CD14-positive monocyte (primary cell): Measurements from ENCODE around the gene PDE8B. TPM values are rescaled to one million over a fixed set of nuclear protein-coding genes. Genes with fewer than 3 reads are reported as not detected.

Experiments used
- DNase-seq, 3 donors: peaks; one replicate each; pipeline ENCODE4 v3.0.0-alpha.2; 2011 to 2022
- H2AFZ ChIP-seq: 2 replicates; pipeline ENCODE4 v1.6.0; 2012; ENCODE audit warnings: mild to moderate bottlenecking, low read depth, low read length, inconsistent platforms; ENCODE audit not compliant: insufficient read depth, poor library complexity, severe bottlenecking
- H3K27ac ChIP-seq, 2 donors: 1 replicate in 1 of 2; 2 replicates in 1 of 2; pipeline ENCODE4 v1.5.1; 2012 to 2013; ENCODE audit warnings: low read length in 2 of 2, control low read depth in 1 of 2, inconsistent platforms in 1 of 2, low read depth in 1 of 2, mild to moderate bottlenecking in 1 of 2
- H3K27me3 ChIP-seq, 2 donors: one replicate each; pipeline versions ENCODE4 v1.6.0 to v1.6.1; 2011 to 2013; ENCODE audit warnings: low read length in 2 of 2; ENCODE audit not compliant: control insufficient read depth in 2 of 2, insufficient read depth in 2 of 2
- H3K36me3 ChIP-seq, 2 donors: replicated peaks in 1 of 2; 1 replicate in 1 of 2; 2 replicates in 1 of 2; pipeline versions ENCODE4 v1.5.1 to v1.6.1; 2012 to 2013; ENCODE audit warnings: low read length in 2 of 2, control low read depth in 1 of 2, inconsistent platforms in 1 of 2, mild to moderate bottlenecking in 1 of 2; ENCODE audit not compliant: insufficient read depth in 2 of 2, control insufficient read depth in 1 of 2
- H3K4me1 ChIP-seq, 2 donors: 1 replicate in 1 of 2; 2 replicates in 1 of 2; pipeline versions ENCODE4 v1.5.1 to v1.6.1; 2012 to 2013; ENCODE audit warnings: low read length in 2 of 2, control low read depth in 1 of 2, inconsistent platforms in 1 of 2, mild to moderate bottlenecking in 1 of 2, moderate library complexity in 1 of 2; ENCODE audit not compliant: insufficient read depth in 2 of 2, control insufficient read depth in 1 of 2
- H3K4me2 ChIP-seq: replicated peaks from 2 replicates; pipeline ENCODE3; 2012; ENCODE audit warnings: low read length, moderate library complexity, mild to moderate bottlenecking; ENCODE audit not compliant: poor library complexity, severe bottlenecking; ENCODE audit errors: extremely low read depth
- H3K4me3 ChIP-seq, 3 experiments: fragments of 200-600 bp in 1 of 3; sonication (generic) in 1 of 3; replicated peaks in 1 of 3; 1 replicate in 2 of 3; 2 replicates in 1 of 3; pipeline ENCODE4 v1.5.1; 2011 to 2013; ENCODE audit warnings: low read length in 3 of 3, mild to moderate bottlenecking in 3 of 3, control low read depth in 2 of 3, low read depth in 2 of 3, inconsistent platforms in 1 of 3, moderate library complexity in 1 of 3
- H3K79me2 ChIP-seq: 2 replicates; pipeline ENCODE4 v1.6.0; 2012; ENCODE audit warnings: mild to moderate bottlenecking, control low read depth, inconsistent platforms, low read length, moderate library complexity; ENCODE audit not compliant: insufficient read depth
- H3K9ac ChIP-seq: 2 replicates; pipeline ENCODE4 v1.6.0; 2017; ENCODE audit warnings: low read length, mild to moderate bottlenecking; ENCODE audit not compliant: insufficient read depth, poor library complexity, severe bottlenecking
- H3K9me3 ChIP-seq, 2 donors: replicated peaks in 1 of 2; 1 replicate in 1 of 2; 2 replicates in 1 of 2; pipeline versions ENCODE4 v1.5.1 to v1.6.1; 2012 to 2013; ENCODE audit warnings: low read length in 2 of 2, control low read depth in 1 of 2; ENCODE audit not compliant: control insufficient read depth in 1 of 2, insufficient read depth in 1 of 2
- H4K20me1 ChIP-seq: 2 replicates; pipeline ENCODE4 v1.6.0; 2012; ENCODE audit warnings: mild to moderate bottlenecking, low read length, control low read depth, moderate library complexity; ENCODE audit not compliant: insufficient read depth
- H3K27ac Mint-ChIP-seq, 7 donors: one replicate each; pipeline ENCODE4 v1.8.0; 2020; ENCODE audit warnings: mild to moderate bottlenecking in 7 of 7, mixed read lengths in 7 of 7, moderate library complexity in 6 of 7, inconsistent platforms in 2 of 7
- H3K27me3 Mint-ChIP-seq, 3 donors: one replicate each; pipeline ENCODE4 v1.8.0; 2021 to 2022; ENCODE audit warnings: low read depth in 3 of 3, mild to moderate bottlenecking in 3 of 3, mixed read lengths in 3 of 3, moderate library complexity in 3 of 3, inconsistent platforms in 1 of 3
- H3K36me3 Mint-ChIP-seq, 2 donors: one replicate each; pipeline ENCODE4 v1.8.0; 2020; ENCODE audit warnings: mixed read lengths in 2 of 2, inconsistent platforms in 1 of 2, mild to moderate bottlenecking in 1 of 2
- H3K4me1 Mint-ChIP-seq: one replicate; pipeline ENCODE4 v1.8.0; 2020; ENCODE audit warnings: mild to moderate bottlenecking, mixed read lengths
- H3K4me3 Mint-ChIP-seq, 2 donors: one replicate each; pipeline ENCODE4 v1.8.0; 2020; ENCODE audit warnings: mild to moderate bottlenecking in 2 of 2, mixed read lengths in 2 of 2, moderate library complexity in 1 of 2
- H3K9me3 Mint-ChIP-seq, 7 donors: one replicate each; pipeline ENCODE4 v1.8.0; 2020 to 2022; ENCODE audit warnings: mixed read lengths in 7 of 7, mild to moderate bottlenecking in 6 of 7, moderate library complexity in 6 of 7, inconsistent platforms in 2 of 7
- CTCF ChIP-seq: fragments of 200-600 bp; IDR thresholded peaks from one replicate; pipeline ENCODE4 v1.8.0; 2022; ENCODE audit warnings: antibody characterized with exemption, mild to moderate bottlenecking
- WGBS: methylation state at CpG from one replicate; pipeline ENCODE4 v1.1.5; 2013; ENCODE audit warnings: missing lambda C conversion rate; ENCODE audit not compliant: insufficient coverage; 5-methylcytosine and 5-hydroxymethylcytosine counted together
- intact Hi-C, 2 donors: fragments of 100-400 bp; cut with micrococcal nuclease; formaldehyde crosslinking; loops; one replicate each; pipeline versions ENCODE4 v1.15.0 to v1.15.1; 2023
- polyA plus RNA-seq, 3 donors: library from polyadenylated mRNA; depleted of rRNA in 1 of 3; unstranded in 2 of 3; stranded (reverse) in 1 of 3; fragments of 300-500 nt in 2 of 3; fragments of >200 nt in 1 of 3; fragmentation: Illumina TruSeq in 2 of 3; gene quantifications; 1 replicate in 2 of 3; 2 replicates in 1 of 3; pipeline ENCODE4 v1.2.3, GENCODE V29; 2012 to 2021

PDE8B gene
- polyA plus RNA-seq, 3 donors: 0.11 to 0.61 (median 0.29) TPM

GRCh38 chr5:77175231-77175630 is 35.2 kb upstream of the PDE8B start:
- no peaks in the 10 kb centered on the region for H3K36me3 ChIP-seq
- no peaks in the 10 kb centered on the region for H3K4me1 Mint-ChIP-seq
- no peak for DNase-seq
- peaks cover 15 to 27% (median 25%) of the 10 kb centered on the region in 3 donors for H3K27me3 Mint-ChIP-seq
- no peak overlapping the region for H3K4me3 ChIP-seq
- no peaks in the 10 kb centered on the region for H3K36me3 Mint-ChIP-seq
- no peaks in the 10 kb centered on the region for H3K9me3 ChIP-seq
- H3K4me3 Mint-ChIP-seq: no peak overlapping the region
- no peaks in the 10 kb centered on the region for H3K79me2 ChIP-seq
- no peaks in the 10 kb centered on the region for H4K20me1 ChIP-seq
- intact Hi-C loops: no loop called here
- H3K4me1 ChIP-seq: peaks cover 0 to 3% of the 10 kb centered on the region in 2 donors
- no peaks in the 10 kb centered on the region for H3K9me3 Mint-ChIP-seq
- no peak overlapping the region for H3K9ac ChIP-seq
- peaks cover 17 to 28% of the 10 kb centered on the region in 2 donors for H3K27me3 ChIP-seq
- H3K4me2 ChIP-seq: no peak overlapping the region
- H2AFZ ChIP-seq: no peak overlapping the region
- H3K27ac Mint-ChIP-seq: no peak overlapping the region
- no peak overlapping the region for H3K27ac ChIP-seq
- TF ChIP-seq CTCF: no peak

- Histone ChIP-seq H4K20me1 (no peaks in the 10 kb centered on the region), H3K9me3 (no peaks in the 10 kb centered on the region), H3K4me1 (peaks cover 4 to 9% of the 10 kb centered on the region in 2 donors), H3K4me3 (no peak overlapping the region), H3K36me3 (no peaks in the 10 kb centered on the region), H3K9ac (no peak overlapping the region), H2AFZ (no peak overlapping the region), H3K79me2 (no peaks in the 10 kb centered on the region), H3K27ac (no peak overlapping the region), H3K27me3 (peaks cover 26 to 39% of the 10 kb centered on the region in 2 donors), H3K4me2 (no peak overlapping the region)
- no peak for TF ChIP-seq CTCF
- peaks cover 25 to 37% (median 34%) of the 10 kb centered on the region in 3 donors for H3K27me3 Mint-ChIP-seq
- peaks cover 0 to 2% (median 0%) of the 10 kb centered on the region in 7 donors for H3K9me3 Mint-ChIP-seq
- no peak overlapping the region for H3K27ac Mint-ChIP-seq
- H3K4me3 Mint-ChIP-seq: no peak overlapping the region
- no peaks in the 10 kb centered on the region for H3K36me3 Mint-ChIP-seq
- DNase-seq: no peak
- WGBS: 93% methylated on average over 3 of the region's 5 CpGs
- H3K4me1 Mint-ChIP-seq: peaks cover 10% of the 10 kb centered on the region
- intact Hi-C loops: no loop called here
Observed at GRCh38 chr5:77176429-77176828, 34.1 kb upstream of the PDE8B start.
